ENCODE measurements around the gene PROX2. TPM values are rescaled to one million over a fixed set of nuclear protein-coding genes. Genes with fewer than 3 reads are reported as not detected.

Gene PROX2
- total and polyA plus RNA-seq, 7 experiments from 2014 or later: 0.05 to 0.54 (median 0.10) TPM; not detected in 3

DNA sequence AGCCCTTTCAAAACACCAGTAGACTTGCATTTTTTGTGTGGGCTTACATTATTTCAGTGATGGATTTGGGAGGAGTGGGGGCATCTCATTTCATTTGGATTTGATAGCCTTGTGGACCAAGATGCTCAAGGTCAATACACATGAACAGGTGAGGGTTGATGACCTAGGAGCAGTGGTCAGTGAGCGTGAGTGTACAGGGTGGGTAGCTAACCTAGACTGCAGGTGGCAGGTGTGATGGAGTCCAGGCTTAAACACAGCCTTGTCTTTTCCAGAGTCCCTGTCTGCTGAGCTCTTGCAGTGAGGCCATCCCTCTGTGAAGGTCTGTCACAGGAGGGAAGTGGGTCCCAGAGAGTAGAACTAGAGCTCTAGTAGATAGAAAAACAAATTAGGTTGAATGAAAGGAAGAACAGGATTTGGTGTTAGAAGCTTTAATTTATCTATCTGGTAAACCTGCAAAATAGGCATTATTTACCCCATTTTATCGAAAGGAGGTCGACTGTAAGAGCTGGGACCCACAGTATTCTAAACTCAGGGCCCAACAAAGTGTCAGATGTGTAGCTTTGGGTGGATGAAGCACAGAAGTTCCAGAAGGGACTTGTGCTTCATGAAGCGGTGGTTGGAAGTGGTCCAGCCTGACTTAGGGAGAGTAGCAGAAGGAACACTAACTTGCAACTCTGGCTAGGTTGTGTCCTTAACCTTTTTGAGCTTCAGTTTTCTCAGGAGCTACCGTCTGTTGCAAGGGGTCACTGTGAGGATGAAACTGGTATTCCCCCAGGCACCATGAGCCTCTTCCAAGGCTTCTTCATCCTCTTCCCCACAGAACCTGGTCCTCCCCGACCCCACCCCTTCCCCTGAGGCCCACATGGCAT is 28.9 kb upstream of the PROX2 start:
- Mint-ChIP-seq H3K4me1 (peaks cover 2 to 23% (median 4%) of the 10 kb centered on the region in 7 donors), H3K36me3 (peaks cover 3 to 24% (median 5%) of the 10 kb centered on the region in 5 donors), H3K27me3 (no peaks in the 10 kb centered on the region), H3K27ac (peak overlapping the region in 8 of 9 donors; percentile 15 to 78 (median 59)), H3K9me3 (no peaks in the 10 kb centered on the region), H3K4me3 (no peak overlapping the region)
- DNase-seq: no peak
- POLR2A ChIA-PET: interaction anchor here (0.5 to 3.8 kb wide), 10 partner anchors 14 to 183 kb away, joined by 3 to 39 read pairs (median 4); no protein-coding TSS in a partner anchor
- CTCF ChIA-PET: interaction anchor here (0.6 to 11.8 kb wide), 22 partner anchors 8 to 425 kb away, joined by 3 to 317 read pairs (median 5); partner anchors contain the start of genes DLST and RPS6KL1
- peak overlapping the region; percentile 38 for H3K27ac ChIP-seq (ENCODE audit: low read depth, low read length)
- H3K36me3 ChIP-seq (ENCODE audit: control insufficient read depth in 2 of 3, insufficient read depth in 3 of 3, low read length in 3 of 3): peaks cover 19 to 35% (median 19%) of the 10 kb centered on the region in 3 experiments
- H3K9me3 ChIP-seq (ENCODE audit: control insufficient read depth in 2 of 3, low read length in 3 of 3): no peaks in the 10 kb centered on the region
- no peak overlapping the region for H3K4me3 ChIP-seq (ENCODE audit: low read length)
- intact Hi-C loops (cut with micrococcal nuclease): loop anchor here (1.0 to 2.0 kb wide), 5 partner anchors 23 to 296 kb away; partner anchors contain the start of gene DLST (in 1 of the 2)
- ATAC-seq: no peak
- peaks cover 0 to 6% of the 10 kb centered on the region in 2 donors for H3K4me1 ChIP-seq (ENCODE audit: control insufficient read depth in 2 of 2, insufficient read depth in 2 of 2, low read length in 2 of 2)
- H3K27me3 ChIP-seq (ENCODE audit: control insufficient read depth in 2 of 2, insufficient read depth in 2 of 2, low read length in 2 of 2): no peaks in the 10 kb centered on the region

DNA sequence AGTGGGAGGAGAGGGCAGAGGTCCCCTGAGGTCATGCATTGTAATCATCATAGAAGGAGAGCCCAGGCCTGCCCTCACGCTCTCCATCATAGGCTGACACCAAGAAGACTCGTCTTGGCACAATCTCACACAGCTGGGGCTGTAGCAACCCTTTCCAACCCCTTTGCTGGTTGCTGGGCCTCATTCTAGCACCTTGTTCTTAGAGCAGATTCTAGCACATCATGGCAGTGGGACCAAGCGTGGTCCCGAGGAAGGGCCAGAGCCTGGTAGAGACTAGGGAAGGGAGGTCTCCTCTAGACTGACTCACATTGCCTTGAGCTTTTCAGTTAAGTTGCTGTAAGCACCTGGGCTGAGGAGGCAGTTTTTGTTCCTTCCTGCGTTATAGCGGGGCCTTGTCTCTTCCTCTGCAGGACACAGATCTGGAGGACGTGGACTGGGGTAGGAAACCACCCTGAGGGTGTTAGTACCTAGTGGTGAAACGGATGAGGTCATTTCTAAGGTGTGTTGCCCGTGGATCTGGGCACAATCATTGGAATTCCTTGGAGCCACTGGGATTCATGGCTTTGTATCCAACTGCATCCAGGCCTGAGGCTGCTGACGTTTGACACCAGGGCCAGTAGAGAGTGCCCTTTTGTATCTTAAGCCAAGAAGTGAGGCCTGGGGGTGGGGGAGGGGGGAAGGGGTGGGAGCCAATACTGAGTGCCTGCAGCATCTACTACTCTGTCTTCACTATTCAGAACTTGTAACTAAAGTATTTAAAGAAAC is 27.2 kb upstream of the PROX2 start:
- no peak overlapping the region for H3K27ac ChIP-seq (ENCODE audit: low read depth, low read length)
- peak overlapping the region in 6 of 9 donors; percentile 6 to 73 (median 56) for H3K27ac Mint-ChIP-seq
- CTCF ChIA-PET: interaction anchor here (0.6 to 11.8 kb wide), 4 partner anchors 10 to 44 kb away, joined by 3 to 317 read pairs (median 4); no protein-coding TSS in a partner anchor
- DNase-seq (no peak), ATAC-seq (no peak)
- peaks cover 15 to 40% (median 16%) of the 10 kb centered on the region in 5 donors for H3K36me3 Mint-ChIP-seq
- no peaks in the 10 kb centered on the region for H3K27me3 Mint-ChIP-seq
- peaks cover 32 to 52% (median 35%) of the 10 kb centered on the region in 3 experiments for H3K36me3 ChIP-seq (ENCODE audit: control insufficient read depth in 2 of 3, insufficient read depth in 3 of 3, low read length in 3 of 3)
- intact Hi-C loops (cut with micrococcal nuclease): no loop called here
- H3K9me3 Mint-ChIP-seq: no peaks in the 10 kb centered on the region
- peaks cover 2 to 23% (median 10%) of the 10 kb centered on the region in 7 donors for H3K4me1 Mint-ChIP-seq
- no peaks in the 10 kb centered on the region for H3K27me3 ChIP-seq (ENCODE audit: control insufficient read depth in 2 of 2, insufficient read depth in 2 of 2, low read length in 2 of 2)
- POLR2A ChIA-PET: no interaction called here
- no peak overlapping the region for H3K4me3 ChIP-seq (ENCODE audit: low read length)
- no peaks in the 10 kb centered on the region for H3K9me3 ChIP-seq (ENCODE audit: control insufficient read depth in 2 of 3, low read length in 3 of 3)
- no peak overlapping the region for H3K4me3 Mint-ChIP-seq
- H3K4me1 ChIP-seq (ENCODE audit: control insufficient read depth in 2 of 2, insufficient read depth in 2 of 2, low read length in 2 of 2): peaks cover 0 to 6% of the 10 kb centered on the region in 2 donors

DNA sequence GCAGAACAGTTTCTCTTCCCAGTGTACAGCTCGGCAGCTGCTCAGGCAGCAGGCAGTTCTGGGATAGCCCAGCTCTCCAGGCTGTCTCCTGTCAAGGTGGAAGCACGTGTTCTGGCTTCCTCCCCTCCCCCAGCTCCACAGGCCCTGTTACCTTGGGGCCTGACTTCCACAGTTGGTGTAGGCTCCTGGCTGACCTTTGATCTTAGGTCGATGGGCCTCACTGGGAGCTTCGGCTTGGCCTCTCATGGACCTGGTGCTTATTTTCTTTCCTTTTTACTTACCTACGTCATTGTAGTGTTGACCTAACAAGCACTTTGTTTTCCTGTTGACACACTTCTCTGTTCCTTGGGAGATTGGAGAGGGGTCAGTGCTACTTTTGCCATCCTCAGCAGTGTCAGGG is 22.7 kb upstream of the PROX2 start:
- Histone ChIP-seq H3K4me3 (ENCODE audit: low read length) (no peak overlapping the region), H3K4me1 (ENCODE audit: control insufficient read depth in 2 of 2, insufficient read depth in 2 of 2, low read length in 2 of 2) (no peaks in the 10 kb centered on the region), H3K36me3 (ENCODE audit: control insufficient read depth in 2 of 3, insufficient read depth in 3 of 3, low read length in 3 of 3) (peaks cover 41 to 95% (median 42%) of the 10 kb centered on the region in 3 experiments), H3K27me3 (ENCODE audit: control insufficient read depth in 2 of 2, insufficient read depth in 2 of 2, low read length in 2 of 2) (no peaks in the 10 kb centered on the region), H3K9me3 (ENCODE audit: control insufficient read depth in 2 of 3, low read length in 3 of 3) (no peaks in the 10 kb centered on the region), H3K27ac (ENCODE audit: low read depth, low read length) (no peak overlapping the region)
- DNase-seq (no peak), ATAC-seq (no peak)
- ChIA-PET POLR2A (interaction anchor here (0.9 to 4.0 kb wide), 3 partner anchors 17 to 60 kb away, joined by 3 to 20 read pairs (median 5); partner anchors contain the start of gene DLST), CTCF (no interaction called here)
- Mint-ChIP-seq H3K36me3 (peaks cover 32 to 67% (median 39%) of the 10 kb centered on the region in 5 donors), H3K27ac (peak overlapping the region in 5 of 9 donors; percentile 4 to 56 (median 49)), H3K4me3 (no peak overlapping the region), H3K4me1 (peaks cover 0 to 12% (median 0%) of the 10 kb centered on the region in 7 donors), H3K27me3 (no peaks in the 10 kb centered on the region), H3K9me3 (no peaks in the 10 kb centered on the region)
- intact Hi-C loops (cut with micrococcal nuclease): no loop called here

DNA sequence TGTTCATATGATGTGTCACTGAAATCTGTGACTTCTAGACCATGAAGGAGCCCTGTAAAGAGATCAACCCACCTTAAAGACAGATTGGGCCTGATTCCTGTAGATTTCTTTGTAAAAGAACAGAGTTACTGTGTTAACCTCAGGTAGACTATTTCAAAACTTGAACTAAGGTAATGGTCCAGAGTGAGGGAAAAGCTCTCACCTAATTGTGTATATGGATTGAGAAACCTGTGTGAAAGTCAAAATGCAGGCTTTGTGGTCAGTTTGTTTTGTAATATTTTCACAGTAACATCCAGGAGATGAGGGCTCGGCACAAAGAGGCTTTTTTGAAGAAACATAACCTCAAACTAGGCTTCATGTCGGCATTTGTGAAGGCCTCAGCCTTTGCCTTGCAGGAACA is 22.1 kb upstream of the PROX2 start:
- Histone ChIP-seq H3K27me3 (ENCODE audit: control insufficient read depth in 2 of 2, insufficient read depth in 2 of 2, low read length in 2 of 2) (no peaks in the 10 kb centered on the region), H3K9me3 (ENCODE audit: control insufficient read depth in 2 of 3, low read length in 3 of 3) (no peaks in the 10 kb centered on the region), H3K4me1 (ENCODE audit: control insufficient read depth in 2 of 2, insufficient read depth in 2 of 2, low read length in 2 of 2) (no peaks in the 10 kb centered on the region), H3K27ac (ENCODE audit: low read depth, low read length) (no peak overlapping the region), H3K36me3 (ENCODE audit: control insufficient read depth in 2 of 3, insufficient read depth in 3 of 3, low read length in 3 of 3) (peaks cover 46 to 99% (median 47%) of the 10 kb centered on the region in 3 experiments), H3K4me3 (ENCODE audit: low read length) (no peak overlapping the region)
- intact Hi-C loops (cut with micrococcal nuclease): no loop called here
- Mint-ChIP-seq H3K27ac (peak overlapping the region in 2 of 9 donors; percentile 15 to 51), H3K4me1 (peaks cover 0 to 12% (median 0%) of the 10 kb centered on the region in 7 donors), H3K9me3 (no peaks in the 10 kb centered on the region), H3K27me3 (no peaks in the 10 kb centered on the region), H3K36me3 (peaks cover 32 to 70% (median 41%) of the 10 kb centered on the region in 5 donors), H3K4me3 (no peak overlapping the region)
- ATAC-seq (no peak), DNase-seq (no peak)
- CTCF ChIA-PET: interaction anchor here (0.7 to 2.0 kb wide), 2 partner anchors 8 to 52 kb away, joined by 3 to 6 read pairs; no protein-coding TSS in a partner anchor
- POLR2A ChIA-PET: interaction anchor here (0.9 to 4.0 kb wide), 3 partner anchors 17 to 59 kb away, joined by 3 to 20 read pairs (median 5); partner anchors contain the start of gene DLST

DNA sequence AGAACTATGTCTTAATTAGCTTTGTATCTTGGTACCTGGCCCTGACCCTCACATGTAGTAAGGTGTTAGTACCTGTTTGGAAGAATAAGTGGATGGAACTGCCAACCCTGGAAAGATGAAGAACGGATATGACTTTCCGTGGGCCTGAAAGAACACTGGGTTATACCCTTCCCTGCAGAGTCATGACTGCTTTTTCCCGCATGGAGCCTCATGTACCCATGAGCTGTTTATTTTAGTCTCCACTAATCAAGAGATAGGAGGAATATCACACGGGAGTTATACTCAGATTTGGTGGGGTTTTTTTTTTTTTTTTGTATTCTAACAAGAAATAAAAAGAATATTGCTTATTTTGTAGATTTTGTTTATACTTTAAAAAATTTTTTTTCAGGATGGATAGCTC is 21.7 kb upstream of the PROX2 start:
- Mint-ChIP-seq H3K36me3 (peaks cover 32 to 66% (median 42%) of the 10 kb centered on the region in 5 donors), H3K27ac (peak overlapping the region in 3 of 9 donors; percentile 3 to 17 (median 15)), H3K4me1 (peaks cover 0 to 12% (median 0%) of the 10 kb centered on the region in 7 donors), H3K4me3 (no peak overlapping the region), H3K27me3 (no peaks in the 10 kb centered on the region), H3K9me3 (no peaks in the 10 kb centered on the region)
- POLR2A ChIA-PET: interaction anchor here (0.9 to 4.0 kb wide), 2 partner anchors 16 to 37 kb away, joined by 3 to 20 read pairs; partner anchors contain the start of gene DLST
- no peak for ATAC-seq
- CTCF ChIA-PET: interaction anchor here (0.7 to 2.0 kb wide), 3 partner anchors 8 to 53 kb away, joined by 3 to 6 read pairs (median 3); no protein-coding TSS in a partner anchor
- H3K27me3 ChIP-seq (ENCODE audit: control insufficient read depth in 2 of 2, insufficient read depth in 2 of 2, low read length in 2 of 2): no peaks in the 10 kb centered on the region
- no peaks in the 10 kb centered on the region for H3K4me1 ChIP-seq (ENCODE audit: control insufficient read depth in 2 of 2, insufficient read depth in 2 of 2, low read length in 2 of 2)
- peaks cover 47 to 99% (median 50%) of the 10 kb centered on the region in 3 experiments for H3K36me3 ChIP-seq (ENCODE audit: control insufficient read depth in 2 of 3, insufficient read depth in 3 of 3, low read length in 3 of 3)
- no peak overlapping the region for H3K27ac ChIP-seq (ENCODE audit: low read depth, low read length)
- intact Hi-C loops (cut with micrococcal nuclease): no loop called here
- no peaks in the 10 kb centered on the region for H3K9me3 ChIP-seq (ENCODE audit: control insufficient read depth in 2 of 3, low read length in 3 of 3)
- H3K4me3 ChIP-seq (ENCODE audit: low read length): no peak overlapping the region
- DNase-seq: no peak

DNA sequence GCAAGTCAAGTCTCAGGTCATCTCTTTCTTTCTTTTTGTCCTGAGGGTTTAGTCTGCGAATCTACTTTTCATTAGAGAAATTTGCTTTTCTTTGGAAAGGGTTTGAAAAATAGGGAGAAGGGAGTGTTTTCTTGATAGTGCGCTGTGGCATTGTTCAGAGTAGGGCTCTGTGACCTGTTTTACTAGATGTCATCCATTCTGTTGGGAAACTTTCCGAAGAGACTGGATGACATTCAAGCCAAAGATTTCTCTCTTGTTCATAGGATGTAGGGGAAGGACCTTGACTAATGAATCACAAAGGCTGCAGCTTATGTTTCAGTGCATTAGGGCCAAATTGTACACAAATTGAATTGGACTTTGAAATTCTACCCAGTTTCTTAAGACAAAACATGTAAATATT is 20.5 kb upstream of the PROX2 start:
- no peak overlapping the region for H3K4me3 Mint-ChIP-seq
- H3K27me3 ChIP-seq (ENCODE audit: control insufficient read depth in 2 of 2, insufficient read depth in 2 of 2, low read length in 2 of 2): no peaks in the 10 kb centered on the region
- no peaks in the 10 kb centered on the region for H3K27me3 Mint-ChIP-seq
- ChIA-PET CTCF (interaction anchor here (0.7 to 2.0 kb wide), 2 partner anchors 10 to 86 kb away, joined by 3 to 6 read pairs; no protein-coding TSS in a partner anchor), POLR2A (interaction anchor here (4.0 kb wide), 1 partner anchor 15 kb away, joined by 20 read pairs; the partner anchor contains the start of gene DLST)
- H3K27ac ChIP-seq (ENCODE audit: low read depth, low read length): no peak overlapping the region
- no peaks in the 10 kb centered on the region for H3K4me1 ChIP-seq (ENCODE audit: control insufficient read depth in 2 of 2, insufficient read depth in 2 of 2, low read length in 2 of 2)
- intact Hi-C loops (cut with micrococcal nuclease): no loop called here
- peaks cover 0 to 12% (median 3%) of the 10 kb centered on the region in 7 donors for H3K4me1 Mint-ChIP-seq
- H3K9me3 ChIP-seq (ENCODE audit: control insufficient read depth in 2 of 3, low read length in 3 of 3): no peaks in the 10 kb centered on the region
- peaks cover 41 to 99% (median 43%) of the 10 kb centered on the region in 3 experiments for H3K36me3 ChIP-seq (ENCODE audit: control insufficient read depth in 2 of 3, insufficient read depth in 3 of 3, low read length in 3 of 3)
- no peaks in the 10 kb centered on the region for H3K9me3 Mint-ChIP-seq
- DNase-seq (no peak), ATAC-seq (no peak)
- H3K27ac Mint-ChIP-seq: peak overlapping the region in 3 of 9 donors; percentile 6 to 43 (median 7)
- no peak overlapping the region for H3K4me3 ChIP-seq (ENCODE audit: low read length)
- peaks cover 32 to 70% (median 43%) of the 10 kb centered on the region in 5 donors for H3K36me3 Mint-ChIP-seq
